PFSK-1 (cell line): Measurements from ENCODE around the gene DUS1L.

Source experiments
- FOXP2 ChIP-seq: optimal IDR thresholded peaks from 2 replicates; pipeline ENCODE3; 2011; ENCODE audit warnings: borderline replicate concordance, control low read depth, inconsistent platforms; ENCODE audit not compliant: insufficient read depth; ENCODE audit errors: extremely low read length, extremely low read depth
- POLR2AphosphoS5 ChIP-seq: IDR thresholded peaks from 2 replicates; pipeline ENCODE4 v1.6.1; 2012; ENCODE audit warnings: low read depth, mild to moderate bottlenecking, control low read depth, low read length, moderate library complexity
- REST ChIP-seq, 2 experiments: IDR thresholded peaks; 2 replicates each; pipeline versions ENCODE4 v1.6.1 to v1.8.0; 2011 to 2012; ENCODE audit warnings: low read depth in 2 of 2, low read length in 2 of 2, control low read depth in 1 of 2, inconsistent platforms in 1 of 2, mild to moderate bottlenecking in 1 of 2, moderate library complexity in 1 of 2; ENCODE audit not compliant: insufficient read depth in 1 of 2
- SIN3A ChIP-seq: IDR thresholded peaks from 2 replicates; pipeline ENCODE4 v1.6.1; 2012; ENCODE audit warnings: mild to moderate bottlenecking, low read length, moderate library complexity, borderline replicate concordance; ENCODE audit not compliant: insufficient read depth
- TAF1 ChIP-seq: IDR thresholded peaks from 2 replicates; pipeline ENCODE4 v1.6.1; 2012; ENCODE audit warnings: low read length, control low read depth, borderline replicate concordance; ENCODE audit not compliant: insufficient read depth

- TF ChIP-seq SIN3A (no peak), POLR2AphosphoS5 (no peak), REST (IDR thresholded peaks at IDR 0.05; ENCODE audit: insufficient read depth in 1 of 2, low read depth in 2 of 2, low read length in 2 of 2) (no peak), TAF1 (no peak), FOXP2 (no peak)
Observed at GRCh38 chr17:82065193-82065637, 389 bp downstream of the DUS1L start.
